Medulla oblongata (tissue), 1 donor: ENCODE results near the gene KIF26B.
A peak's percentile ranks its signal among the peaks of the same experiment; 100 is the strongest.
"Not testable (repeated sequence)": the region's sequence is repeated elsewhere in the genome, so short reads cannot be mapped to it uniquely, and the experiment has no call there.

Source experiments
- DNase-seq: peaks from one replicate; pipeline ENCODE4 v3.0.0-alpha.2; 2015; ENCODE audit errors: extremely low spot score

The KIF26B gene

GRCh38 chr1:245383396-245384330, 228.9 kb downstream of the KIF26B start:
- no peak for DNase-seq

- no peak for DNase-seq
These were observed 231.6 kb downstream of the KIF26B start for GRCh38 chr1:245386297-245386971.

- DNase-seq = no peak
These were observed 233.9 kb downstream of the KIF26B start for GRCh38 chr1:245388687-245389086.

- no peak for DNase-seq
These were observed 235.1 kb downstream of the KIF26B start for GRCh38 chr1:245389873-245390272.

- no peak for DNase-seq
These were observed 236.2 kb downstream of the KIF26B start for GRCh38 chr1:245390975-245391374.

GRCh38 chr1:245393694-245394093, 238.9 kb downstream of the KIF26B start:
- no peak for DNase-seq

- DNase-seq = no peak
These were observed 240.9 kb downstream of the KIF26B start for GRCh38 chr1:245395680-245396079.

GRCh38 chr1:245396615-245397014, 241.8 kb downstream of the KIF26B start:
- no peak for DNase-seq

GRCh38 chr1:245397771-245398170, 243.0 kb downstream of the KIF26B start:
- peak; percentile 43 for DNase-seq

GRCh38 chr1:245398180-245398579, 243.4 kb downstream of the KIF26B start:
- no peak for DNase-seq

- no peak for DNase-seq
These were observed 247.2 kb downstream of the KIF26B start for GRCh38 chr1:245401881-245402587.

GRCh38 chr1:245402998-245403397, 248.2 kb downstream of the KIF26B start:
- DNase-seq = not testable (repeated sequence)

GRCh38 chr1:245404527-245404926, 249.7 kb downstream of the KIF26B start:
- no peak for DNase-seq

- DNase-seq = no peak
These were observed 250.2 kb downstream of the KIF26B start for GRCh38 chr1:245404952-245405351.

- no peak for DNase-seq
These were observed 251.6 kb downstream of the KIF26B start for GRCh38 chr1:245406426-245406825.

- no peak for DNase-seq
These were observed 253.2 kb downstream of the KIF26B start for GRCh38 chr1:245407983-245408382.

GRCh38 chr1:245409341-245410195, 254.8 kb downstream of the KIF26B start:
- DNase-seq = no peak

- no peak for DNase-seq
These were observed 256.7 kb downstream of the KIF26B start for GRCh38 chr1:245411245-245412036.

- no peak for DNase-seq
These were observed 257.5 kb downstream of the KIF26B start for GRCh38 chr1:245412306-245412705.

GRCh38 chr1:245416781-245417180, 262.0 kb downstream of the KIF26B start:
- DNase-seq = no peak

GRCh38 chr1:245418077-245418476, 263.3 kb downstream of the KIF26B start:
- DNase-seq = peak; percentile 7
